Muscle of arm (tissue), 12 donors: Measurements from ENCODE around the gene SP6. TPM values are rescaled to one million over a fixed set of nuclear protein-coding genes. Genes with fewer than 3 reads are reported as not detected.
A peak's percentile ranks its signal among the peaks of the same experiment; 100 is the strongest.

Experiments used
- DNase-seq: peaks from one replicate; pipeline ENCODE4 v3.0.0-alpha.2; 2013
- polyA plus RNA-seq, 12 donors: library from polyadenylated mRNA; unstranded; fragments of 120-200 nt; gene quantifications; one replicate each; pipeline ENCODE4 v1.2.1, GENCODE V29; 2013; ENCODE audit not compliant: insufficient read length in 12 of 12

Gene SP6
- polyA plus RNA-seq, 12 donors = 0.61 to 8.9 (median 1.5) TPM; not detected in 1

DNA sequence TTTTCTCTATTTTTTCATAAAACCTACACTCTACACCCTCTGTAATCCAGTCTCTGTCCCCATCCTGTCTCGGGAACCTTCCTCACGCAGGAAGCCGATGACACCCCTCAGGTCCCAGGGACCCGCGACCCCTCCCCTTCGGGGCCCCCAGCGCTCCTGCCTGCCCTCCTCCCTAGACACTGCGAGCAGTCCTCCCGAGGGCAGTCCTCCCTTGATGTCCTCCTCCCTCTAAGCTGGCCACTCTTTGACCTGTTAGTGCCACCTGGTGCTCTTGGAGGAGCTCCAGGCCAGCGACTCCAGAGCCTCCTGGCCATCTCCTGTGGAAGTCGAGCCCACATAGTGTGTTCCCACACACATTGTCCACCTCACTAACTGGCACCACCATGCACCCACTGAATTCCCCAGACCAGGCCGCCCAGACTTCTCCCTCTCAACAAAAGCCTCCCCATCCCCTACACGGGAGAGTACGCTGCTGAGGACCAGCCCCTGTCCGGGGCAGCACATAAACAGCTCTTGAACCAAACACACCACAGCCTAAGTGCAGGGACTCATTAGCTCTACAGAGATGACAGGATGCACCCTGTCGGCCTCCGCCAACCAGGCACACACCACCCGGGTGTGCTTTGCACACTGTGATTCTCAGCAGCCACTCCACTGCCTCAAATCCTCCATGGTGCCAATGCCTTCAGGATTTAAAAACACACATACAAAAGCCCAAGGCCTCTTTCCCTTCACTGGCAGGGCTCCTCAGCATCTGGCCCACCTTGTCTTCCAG lies 38.6 kb downstream of the SP6 start:
- no peak for DNase-seq

DNA sequence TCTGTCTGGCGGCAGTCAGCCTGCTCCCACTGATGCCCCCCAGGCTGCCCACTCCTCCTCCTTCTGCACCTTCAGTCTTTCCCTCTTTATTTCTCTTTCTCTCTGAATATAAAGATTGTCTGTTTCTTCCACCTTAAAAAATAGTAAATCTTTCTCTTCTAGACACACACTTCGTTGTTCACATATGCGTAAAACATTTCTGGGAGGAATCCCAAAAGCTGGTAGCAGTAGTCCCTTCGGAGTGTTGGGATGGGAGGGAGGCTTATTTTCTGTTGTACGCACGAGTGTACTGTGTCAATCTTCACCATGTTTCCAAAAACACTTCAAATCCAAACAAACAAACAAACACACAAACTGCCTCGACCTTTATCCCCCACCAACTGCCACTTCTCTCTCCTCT lies 39.3 kb downstream of the SP6 start:
- DNase-seq = no peak

DNA sequence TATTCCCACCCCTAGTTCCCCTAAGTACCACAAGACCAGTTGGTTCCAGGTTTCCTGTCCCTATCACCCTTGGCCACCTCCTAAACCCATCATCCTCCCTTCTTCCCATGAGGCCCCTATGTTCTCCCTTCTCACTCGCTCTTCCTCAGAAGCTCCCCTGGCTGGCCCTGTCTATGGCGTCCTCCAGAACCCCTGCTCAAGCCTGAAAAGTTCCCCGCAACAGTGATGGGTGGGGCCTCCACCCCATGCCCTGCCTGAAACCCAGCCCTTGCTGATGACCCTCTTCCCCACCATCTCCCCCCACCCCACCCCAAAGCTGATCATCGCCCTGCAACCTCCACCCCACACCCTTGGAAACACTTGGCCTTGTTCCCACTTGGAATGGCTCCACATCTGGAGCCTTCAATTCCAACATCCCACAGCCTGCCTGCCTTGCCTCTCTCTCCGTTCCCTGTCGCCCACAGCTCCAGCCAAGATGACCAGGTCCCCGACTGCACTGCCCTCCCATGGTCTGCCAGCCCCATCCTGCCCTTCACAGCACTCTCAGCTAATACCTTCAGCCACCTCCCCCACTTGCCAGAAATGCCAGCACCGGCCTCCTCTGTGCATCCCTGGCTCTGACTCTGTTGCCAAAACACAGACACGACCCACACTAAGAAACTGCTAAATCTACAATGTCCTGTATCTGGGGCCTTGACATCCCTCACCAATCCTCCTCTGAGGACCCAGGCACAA lies 39.9 kb downstream of the SP6 start:
- no peak for DNase-seq

DNA sequence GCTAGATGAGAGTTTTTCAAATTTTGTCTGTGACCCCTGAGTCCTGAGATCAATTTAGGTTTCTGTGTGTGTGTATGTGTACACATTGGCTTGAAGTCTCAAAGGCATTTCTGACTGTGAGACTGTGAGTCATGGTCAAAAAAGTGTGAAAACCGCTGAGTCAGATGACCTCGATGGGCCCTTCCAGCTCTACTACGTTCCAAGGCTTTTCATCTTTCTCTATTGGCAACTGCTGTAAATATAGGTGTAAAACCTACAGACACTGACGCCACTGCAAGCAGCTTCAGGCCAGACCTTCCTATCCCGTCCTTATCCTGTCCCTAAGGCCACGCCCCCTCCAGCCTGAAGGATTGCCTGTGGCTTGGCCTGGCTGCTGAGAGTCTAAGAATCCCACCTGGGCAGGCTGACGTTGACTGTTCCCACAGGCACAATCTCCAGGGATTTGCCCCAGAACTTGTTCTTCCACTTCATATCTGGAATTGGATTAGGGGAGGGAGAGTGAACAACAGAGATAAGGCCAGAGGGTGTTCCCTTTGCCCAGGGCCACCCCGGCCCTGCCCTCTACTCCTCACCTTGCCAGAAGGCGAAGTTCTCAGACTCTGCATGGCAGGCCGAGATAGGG lies 40.7 kb downstream of the SP6 start:
- DNase-seq = no peak

DNA sequence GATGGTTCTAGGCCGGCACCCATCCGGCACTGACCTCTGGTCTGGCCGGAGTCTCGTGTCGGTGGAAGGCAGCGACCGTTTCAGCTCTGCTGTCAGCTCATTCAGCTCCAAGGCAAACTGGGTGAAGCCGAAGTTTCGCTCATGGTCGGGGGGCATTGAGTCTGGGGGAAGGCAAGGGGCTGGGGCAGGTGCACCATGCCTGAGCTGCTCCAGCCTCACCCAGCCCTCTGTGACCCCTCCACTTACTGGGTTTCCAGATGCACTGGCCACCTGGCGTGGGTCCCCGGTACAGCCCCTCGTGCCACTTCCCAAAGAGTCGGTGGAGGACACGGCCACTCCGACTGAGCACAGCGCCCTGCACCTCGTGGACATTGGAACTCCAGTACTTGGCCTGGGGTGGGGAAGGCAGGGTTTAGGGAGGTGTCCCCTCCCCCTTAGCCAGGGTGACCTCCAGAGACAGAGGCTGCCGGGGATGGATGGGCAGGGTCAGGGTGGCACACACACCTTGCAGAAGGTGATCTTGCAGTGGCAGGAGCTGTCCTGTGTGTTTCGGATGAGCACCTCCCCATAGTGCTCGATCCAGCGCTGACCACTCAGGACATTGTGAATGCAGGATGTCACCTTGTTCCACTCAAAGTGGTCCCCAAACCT lies 42.0 kb downstream of the SP6 start:
- DNase-seq = no peak

DNA sequence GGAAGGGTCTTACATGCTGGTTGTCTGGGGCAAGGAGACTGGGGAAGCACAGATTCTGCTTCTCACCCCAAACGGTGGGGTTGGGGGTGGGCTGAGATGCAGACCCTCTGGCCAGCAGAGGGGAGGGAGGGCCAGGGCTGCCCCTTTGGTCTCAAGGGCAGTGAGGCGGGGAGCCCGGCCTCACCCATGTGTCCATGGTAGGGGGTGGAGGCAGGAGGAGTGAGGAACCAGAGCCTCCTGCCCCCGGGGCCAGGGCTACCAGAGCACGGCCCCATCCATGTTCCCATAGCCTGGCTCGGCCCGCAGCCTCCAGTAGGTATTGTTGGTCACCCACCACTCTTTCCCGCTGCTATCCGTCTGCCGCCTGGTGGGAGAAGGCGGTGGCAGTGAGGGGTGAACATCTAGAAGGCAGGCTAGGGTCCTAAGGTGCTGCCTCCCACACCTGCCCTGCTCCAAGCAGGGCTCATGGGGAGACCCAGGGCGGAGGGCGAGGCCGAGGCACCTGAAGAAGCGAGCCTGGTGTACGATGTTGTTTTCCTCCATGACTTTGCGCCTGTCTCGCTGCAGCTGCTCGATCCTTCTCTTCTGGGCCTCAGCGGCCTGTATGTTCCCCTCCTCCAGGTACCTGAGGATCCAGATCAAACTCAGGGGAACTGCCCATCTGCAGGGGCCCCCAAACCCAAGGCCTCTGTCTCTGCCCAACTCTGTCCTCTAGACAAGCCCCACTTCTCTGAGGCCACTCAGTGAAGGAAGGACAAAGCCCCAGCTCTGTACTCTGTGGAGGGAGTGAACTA lies 42.7 kb downstream of the SP6 start:
- no peak for DNase-seq

DNA sequence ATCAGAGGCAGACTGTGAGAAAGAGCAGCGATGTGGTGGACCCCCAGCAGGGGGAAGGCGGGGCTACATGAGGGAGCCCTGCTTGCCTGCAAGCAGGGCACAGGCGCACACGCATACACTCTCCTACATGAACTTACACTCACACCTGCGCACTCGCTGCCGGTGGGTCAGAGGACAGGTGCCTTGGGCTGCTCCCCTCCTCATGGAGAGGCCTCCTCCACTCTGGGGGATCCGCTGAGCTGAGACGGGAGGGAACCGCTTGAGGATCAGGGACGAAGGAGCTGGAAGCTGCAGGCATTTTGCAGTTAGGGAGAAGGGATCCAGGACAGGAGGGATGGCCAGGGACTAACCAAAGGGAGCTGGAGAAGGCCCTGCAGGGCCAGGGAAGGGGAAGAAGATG lies 43.5 kb downstream of the SP6 start:
- no peak for DNase-seq

DNA sequence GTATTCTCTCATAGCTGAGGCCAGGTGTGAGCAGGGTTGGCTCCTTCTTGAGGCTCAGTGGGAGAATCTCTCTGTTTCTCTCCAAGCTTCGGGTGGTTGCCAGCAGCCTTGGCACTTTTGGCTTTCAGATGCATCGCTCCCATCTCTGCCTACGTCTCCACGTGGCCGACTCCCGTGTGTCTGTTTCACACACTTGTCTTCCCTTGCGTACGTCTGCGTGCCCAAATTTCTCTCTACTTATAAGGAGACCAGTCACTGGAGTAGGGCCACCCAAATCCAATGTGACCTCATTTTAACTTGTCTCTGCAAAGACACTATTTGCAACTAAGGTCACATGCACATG lies 44.1 kb downstream of the SP6 start:
- DNase-seq = no peak

DNA sequence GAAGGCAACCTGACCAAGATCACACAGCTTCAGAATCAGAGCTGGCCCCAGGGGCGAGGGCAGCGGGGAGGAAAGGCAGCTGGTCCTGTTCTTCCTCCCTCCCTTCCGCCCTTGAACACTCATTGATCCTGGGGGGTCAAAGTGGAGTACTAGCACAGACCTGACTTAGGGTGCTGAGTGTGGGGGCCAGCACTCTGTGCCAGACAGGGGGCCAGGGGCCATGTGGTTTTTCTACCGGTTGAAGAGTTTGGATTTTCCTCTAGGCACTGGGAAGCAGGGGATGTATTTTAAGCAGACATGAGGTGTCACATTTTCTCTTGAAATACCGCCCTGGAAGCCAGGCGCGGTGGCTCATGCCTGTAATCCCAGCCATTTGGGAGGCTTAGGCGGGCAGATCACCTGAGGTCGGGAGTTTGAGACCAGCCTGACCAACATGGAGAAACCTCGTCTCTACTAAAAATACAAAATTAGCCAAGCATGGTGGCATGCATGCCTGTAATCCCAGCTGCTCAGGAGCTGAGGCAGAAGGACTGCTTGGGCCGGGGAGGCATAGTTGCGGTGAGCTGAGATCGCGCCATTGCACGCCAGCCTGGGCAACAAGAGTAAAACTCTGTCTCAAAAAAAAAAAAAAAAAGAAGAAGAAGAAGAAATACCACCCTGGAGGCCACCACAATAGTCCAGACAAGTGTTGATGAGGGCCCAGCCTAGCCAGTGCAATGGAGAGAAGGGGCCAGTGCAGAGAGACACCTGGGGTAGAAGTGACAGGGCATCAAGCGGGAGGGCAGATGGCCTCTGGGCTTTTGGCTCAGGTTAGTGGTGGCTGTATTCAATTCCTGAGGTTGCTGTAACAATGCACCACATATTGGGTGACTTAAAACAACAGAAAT lies 44.7 kb downstream of the SP6 start:
- DNase-seq = no peak

DNA sequence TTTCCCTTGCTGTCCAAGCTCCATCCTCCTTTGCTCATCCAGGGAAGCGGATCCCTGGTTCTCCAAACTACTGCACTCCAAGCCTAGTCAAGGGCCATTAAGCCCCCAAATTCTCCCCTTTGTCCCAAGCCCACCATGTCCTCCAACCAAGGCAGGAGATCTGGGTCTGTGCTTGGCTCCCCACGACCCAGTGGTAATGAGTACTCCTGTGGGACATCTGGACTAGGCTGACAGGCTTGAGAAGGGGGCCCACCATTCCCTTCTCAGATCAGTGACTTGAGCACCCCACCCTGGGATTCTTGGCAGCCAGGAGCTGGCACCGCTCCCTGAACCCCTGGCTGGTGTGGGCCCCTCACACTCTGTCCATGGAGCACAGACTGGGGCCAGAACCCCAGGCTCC lies 46.5 kb downstream of the SP6 start:
- DNase-seq = no peak

DNA sequence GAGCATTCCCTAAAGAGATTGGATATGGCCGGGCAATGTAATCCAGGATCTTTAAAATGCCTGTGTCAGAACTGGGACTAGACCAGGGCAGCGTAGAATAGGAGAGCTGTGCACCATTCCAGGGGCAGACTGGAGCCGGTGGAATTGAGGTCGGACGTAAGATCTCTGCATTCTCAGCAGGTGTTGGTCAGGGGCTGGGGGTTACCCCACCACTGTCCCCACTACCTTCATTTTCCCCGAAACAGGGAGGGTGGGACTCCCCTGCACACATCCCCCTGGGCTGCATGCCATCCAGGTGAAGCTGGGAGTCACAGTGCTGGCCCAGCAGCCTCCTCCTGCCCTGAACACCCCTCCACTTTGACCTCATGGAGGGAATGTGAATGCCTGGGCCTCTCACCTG lies 47.2 kb downstream of the SP6 start:
- no peak for DNase-seq

DNA sequence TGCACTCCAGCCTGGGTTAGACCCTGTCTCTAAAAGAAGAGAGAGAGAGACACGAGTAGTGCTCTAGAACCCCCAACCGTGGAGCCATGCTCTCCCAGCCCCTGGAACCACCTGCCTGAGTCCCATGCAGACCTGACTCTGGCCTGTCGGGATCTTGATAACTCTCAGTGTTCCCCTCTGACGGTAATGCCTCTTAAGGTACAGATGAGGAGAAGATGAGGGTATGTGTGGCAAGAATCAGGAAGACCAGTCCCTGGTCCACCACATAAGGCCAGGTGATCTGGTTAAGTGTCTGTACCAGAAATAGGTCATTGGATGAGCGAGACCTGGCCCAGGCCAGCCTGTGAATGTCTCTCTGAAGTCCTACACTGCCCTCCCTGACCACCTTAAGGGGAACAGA lies 47.8 kb downstream of the SP6 start:
- no peak for DNase-seq

DNA sequence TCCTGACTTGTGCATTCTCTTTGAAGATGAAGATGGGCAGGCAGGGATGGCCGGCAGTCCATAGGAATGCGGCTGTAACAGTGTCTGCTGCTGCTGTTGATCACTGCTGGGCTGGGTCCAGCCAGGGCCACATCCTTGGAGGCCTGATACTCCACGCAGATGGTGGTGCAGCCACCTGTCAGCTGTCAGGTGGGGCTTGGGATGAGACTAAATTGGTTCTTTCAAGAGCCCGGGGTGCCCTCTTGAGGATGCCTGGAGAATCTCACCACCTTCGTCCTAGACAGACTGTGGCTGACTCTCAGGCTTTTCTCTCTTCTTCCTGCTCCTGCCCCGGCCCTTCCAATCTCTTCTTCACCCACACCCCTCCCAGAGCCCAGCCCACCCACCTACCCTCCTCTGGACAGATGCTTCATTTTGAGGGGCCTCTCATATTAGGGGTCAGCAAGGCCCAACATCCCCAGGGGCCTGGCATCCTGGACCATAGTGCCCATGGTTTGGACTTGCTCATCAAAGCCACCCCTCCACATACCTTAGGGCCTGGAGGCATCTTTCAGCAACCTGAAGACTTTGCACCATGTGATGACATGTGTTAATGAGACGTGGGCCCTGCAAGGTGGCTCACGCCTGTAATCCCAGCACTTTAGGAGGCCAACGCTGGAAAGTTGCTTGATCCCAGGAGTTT lies 48.5 kb downstream of the SP6 start:
- peak; percentile 16 for DNase-seq

DNA sequence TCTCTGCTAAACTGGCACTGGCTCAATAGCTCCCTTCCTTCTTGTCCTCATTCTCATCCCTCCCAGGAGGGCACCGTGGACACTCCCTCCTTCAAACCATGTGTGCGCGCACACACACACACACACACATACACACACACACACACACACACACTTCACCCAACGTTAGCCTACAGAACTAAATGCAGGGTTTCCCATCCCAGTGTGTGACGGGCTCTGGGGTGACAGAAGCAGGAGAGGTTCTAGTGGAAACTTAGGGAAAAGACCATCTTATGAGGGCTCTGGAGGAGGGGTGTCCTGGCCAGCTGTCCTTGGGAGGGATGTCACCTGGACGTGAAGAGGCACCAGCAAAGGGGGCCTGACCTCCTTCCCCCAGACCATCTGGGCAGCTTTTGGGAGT lies 49.1 kb downstream of the SP6 start:
- no peak for DNase-seq

DNA sequence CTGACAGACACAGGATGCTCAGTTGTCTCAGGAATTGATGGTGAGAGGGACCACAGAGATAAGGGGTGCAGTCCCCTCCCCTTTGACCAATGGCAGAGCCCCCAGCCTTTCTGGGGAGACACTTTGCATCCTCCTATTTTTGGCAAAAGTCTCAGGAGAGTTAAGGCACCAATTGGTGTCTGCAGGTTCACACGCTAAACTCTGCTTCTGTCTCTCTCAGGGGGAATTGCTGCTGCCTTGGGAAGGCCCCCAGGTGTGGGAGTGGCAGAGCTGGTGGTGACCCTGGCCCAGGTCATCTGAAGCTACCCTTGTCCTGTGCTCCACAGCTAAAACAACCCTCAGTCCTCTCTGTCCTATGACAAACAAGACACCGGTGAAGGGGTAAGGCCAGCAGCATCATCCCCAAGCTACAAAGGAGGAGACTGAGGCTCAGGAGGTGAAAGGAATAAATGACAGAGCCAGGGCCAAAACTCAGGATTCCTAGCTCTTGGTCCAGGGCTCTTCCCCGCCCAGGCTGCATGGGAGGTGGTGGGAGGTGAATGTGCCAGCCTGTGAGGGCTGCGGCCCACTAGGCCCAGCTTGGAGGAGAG lies 49.7 kb downstream of the SP6 start:
- no peak for DNase-seq

DNA sequence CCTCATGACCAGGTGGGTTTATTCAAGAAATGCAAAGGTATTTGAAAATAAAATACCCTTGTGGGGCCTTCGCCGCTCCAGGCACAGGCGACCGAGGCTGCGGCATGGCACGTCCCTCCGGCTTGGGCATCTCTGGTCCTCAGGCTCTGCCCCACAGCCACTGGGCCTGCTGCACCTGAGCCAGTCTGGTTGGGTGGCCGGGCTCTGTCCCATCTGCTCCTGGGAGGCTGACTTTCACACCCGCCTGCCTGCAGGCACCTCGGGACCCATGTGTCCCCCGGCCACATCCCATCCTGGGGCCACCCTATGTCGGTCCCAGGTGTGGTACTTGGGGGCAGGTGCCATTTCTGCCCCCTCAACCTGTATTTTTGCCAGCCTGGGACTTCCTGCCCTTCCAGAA lies 50.3 kb downstream of the SP6 start:
- DNase-seq = no peak

DNA sequence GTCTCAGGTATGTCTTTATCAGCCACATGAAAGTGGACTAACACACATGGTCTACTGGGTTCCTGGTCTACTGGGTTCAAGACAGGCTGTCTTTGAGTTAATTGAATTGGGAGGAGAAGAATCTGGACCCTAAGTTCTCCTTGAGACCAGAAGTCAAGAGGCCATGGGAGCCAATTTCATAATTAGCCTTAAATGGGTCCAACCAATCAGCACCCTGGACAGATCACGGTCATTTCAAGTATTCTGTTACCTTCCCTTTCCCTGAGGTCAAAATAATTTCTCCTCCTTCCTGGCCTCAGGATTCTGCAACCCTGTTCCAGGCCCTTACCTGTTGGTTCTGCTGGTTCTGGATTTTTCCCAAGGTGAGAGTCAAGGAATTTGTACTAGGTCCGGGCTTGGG lies 53.2 kb downstream of the SP6 start:
- DNase-seq = no peak
